ENCODE results near the gene KLRC3.
"Not testable (repeated sequence)": the region's sequence is repeated elsewhere in the genome, so short reads cannot be mapped to it uniquely, and the experiment has no call there.

KLRC3 gene

DNA sequence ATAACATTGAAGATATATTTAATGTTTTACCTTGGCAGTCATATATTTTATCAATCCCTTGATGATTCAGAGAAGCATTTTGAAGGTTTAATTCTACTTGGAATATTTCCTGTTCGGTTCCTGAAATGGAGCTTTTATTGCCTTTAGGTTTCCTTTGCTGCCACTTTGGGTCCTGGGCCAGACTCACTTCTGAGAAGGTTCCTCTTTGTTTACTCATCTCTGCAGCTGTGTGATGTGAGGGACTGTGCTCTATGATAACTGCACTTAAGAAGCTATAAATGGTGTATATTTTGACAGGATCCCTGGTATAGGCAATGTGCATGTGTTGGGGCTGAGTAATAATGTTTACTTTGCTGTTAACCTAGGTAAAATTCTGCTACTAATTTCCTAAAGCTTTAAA, at the start of gene KLRC3:
Gene KLRC3, minus strand, starts transcription at position 262 of the 400 bp plus-strand sequence. Its CDS starts 45 bp downstream, at position 217.
- not testable (repeated sequence) for DNase-seq

DNA sequence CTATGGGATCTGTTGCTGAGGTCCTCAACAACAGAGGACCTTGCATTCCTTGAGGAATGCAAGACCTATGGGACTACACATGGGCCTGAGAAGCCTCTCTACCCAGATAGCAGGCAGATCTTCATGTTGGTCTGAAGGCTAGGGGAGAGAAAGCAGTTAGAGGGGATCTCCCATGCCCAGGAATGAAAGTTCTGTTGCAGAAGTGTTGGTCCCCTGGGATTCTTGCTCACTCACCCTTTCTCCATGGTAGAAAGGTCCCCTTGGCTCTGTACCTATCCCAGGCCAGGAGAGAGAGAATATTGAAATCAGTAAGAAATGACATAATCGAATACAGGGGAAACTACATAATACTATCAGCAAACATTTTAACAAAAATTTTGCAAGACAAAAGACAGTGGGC, 49.3 kb upstream of the KLRC3 start:
- no peak for DNase-seq

DNA sequence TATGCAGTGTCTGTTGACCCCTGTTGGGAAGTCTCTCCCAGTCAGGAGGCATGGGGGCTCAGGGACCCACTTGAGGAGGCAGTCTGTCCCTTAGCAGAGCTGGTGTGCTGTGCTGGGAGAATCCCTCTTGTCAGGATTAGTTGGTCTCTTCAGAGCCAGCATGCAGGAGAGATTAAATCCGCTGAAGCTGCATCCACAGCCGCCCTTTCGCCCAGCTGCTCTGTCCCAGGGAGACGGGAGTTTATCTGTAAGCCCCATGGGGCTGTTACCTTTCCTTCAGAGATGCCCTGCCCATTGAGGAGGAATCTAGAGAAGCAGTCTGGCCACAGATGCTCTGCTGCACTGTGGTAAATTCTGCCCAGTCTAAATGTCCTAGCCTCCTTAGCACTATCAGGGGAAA, 45.9 kb upstream of the KLRC3 start:
- DNase-seq, result no peak

DNA sequence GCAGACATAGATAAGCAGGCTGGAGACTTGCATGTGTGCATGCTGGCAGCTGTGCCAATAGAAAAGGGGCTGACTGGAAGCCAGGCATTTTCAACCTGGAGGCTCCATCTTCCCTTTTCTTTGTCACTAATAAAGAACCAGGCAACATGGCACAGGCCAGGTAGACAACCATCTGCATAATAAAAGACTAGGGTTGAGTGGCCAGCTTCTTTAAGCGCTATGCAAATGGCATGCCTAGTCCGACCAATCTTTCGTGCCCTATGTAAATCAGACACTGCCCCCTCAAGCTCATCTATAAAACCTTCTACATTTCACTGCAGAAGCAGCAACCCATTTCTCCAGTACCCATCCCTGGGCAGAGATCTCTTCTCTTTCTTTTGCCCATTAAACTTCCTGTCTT, 37.4 kb upstream of the KLRC3 start:
- no peak for DNase-seq

DNA sequence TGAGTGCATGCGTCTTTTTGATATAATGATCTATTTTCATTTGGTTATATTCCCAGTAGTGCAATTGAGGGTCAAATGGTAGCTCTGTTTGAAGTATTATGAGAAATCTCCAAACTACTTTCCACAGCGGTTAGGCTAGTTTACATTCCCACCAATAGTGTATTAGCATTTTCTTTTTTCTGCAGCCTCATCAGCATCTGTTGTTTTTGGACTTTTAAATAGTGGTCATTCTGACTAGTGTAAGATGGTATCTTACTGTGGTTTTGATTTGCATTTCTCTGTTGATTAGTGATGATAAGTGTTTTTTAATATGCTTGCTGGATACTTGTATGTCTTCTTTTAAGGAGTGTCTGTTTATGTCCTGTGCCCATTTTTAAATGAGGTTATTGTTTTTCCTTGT, 36.5 kb upstream of the KLRC3 start:
- no peak for DNase-seq

DNA sequence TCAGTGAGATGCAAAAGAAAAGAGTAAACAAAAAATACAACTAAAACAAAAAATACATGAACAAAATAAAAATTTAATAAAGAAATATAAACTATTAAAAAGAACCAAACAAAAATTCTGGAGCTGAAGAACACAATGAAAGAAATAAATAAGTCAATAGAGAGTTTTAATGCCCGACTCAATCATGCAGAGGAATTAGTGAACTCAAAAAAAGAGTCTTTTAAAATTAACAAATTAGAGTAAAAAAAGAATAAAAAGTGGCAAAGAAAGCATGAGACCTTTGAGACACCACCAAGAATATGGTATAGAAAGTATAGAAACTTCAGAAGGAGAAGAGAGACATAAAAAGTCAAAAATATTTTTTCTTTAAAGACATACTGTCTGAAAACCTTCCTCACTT, 35.4 kb upstream of the KLRC3 start:
- DNase-seq, result no peak

DNA sequence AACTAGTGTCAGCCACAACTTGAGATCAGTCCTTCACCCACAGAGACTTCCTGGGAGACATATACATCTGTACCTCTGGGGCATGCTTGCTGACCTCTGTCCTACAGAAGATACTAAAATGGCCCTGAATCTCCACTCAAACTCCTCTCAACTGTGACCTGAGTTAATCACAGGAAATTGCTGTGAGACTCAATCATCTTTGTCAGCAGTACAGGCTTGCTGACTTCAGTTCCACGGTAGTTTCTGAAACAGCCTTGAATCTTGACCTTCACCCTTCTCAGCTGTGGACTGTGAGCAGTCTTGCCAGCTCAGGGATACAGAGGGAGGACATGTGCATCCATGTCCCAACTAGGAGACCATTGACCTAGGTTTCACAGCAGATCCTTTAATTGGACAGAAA, 34.1 kb upstream of the KLRC3 start:
- DNase-seq, result no peak

DNA sequence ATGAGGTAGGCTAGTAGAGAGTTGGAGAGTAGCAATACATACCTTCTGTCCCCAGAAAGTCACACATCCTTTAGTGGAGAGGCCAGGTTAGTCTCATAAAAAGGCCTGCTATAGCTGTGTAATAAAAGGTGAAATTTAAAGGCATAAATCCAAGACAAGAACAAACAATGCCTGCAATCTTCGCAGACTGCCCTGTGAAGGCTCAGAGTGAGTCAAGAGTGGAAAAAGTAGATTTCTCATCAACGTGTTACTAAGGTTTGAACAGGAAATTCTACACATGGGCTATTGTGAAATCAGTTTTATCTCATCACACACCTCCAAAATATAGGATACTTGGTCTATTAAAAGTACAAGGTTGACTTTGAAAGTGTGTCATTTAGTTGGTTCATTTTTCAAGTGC, 32.8 kb upstream of the KLRC3 start, which contains the start of gene KLRC1:
Gene KLRC1, minus strand, starts transcription at position 222 of the 400 bp plus-strand sequence. CDS start 2,221 bp downstream, outside the sequence.
- DNase-seq, result no peak

DNA sequence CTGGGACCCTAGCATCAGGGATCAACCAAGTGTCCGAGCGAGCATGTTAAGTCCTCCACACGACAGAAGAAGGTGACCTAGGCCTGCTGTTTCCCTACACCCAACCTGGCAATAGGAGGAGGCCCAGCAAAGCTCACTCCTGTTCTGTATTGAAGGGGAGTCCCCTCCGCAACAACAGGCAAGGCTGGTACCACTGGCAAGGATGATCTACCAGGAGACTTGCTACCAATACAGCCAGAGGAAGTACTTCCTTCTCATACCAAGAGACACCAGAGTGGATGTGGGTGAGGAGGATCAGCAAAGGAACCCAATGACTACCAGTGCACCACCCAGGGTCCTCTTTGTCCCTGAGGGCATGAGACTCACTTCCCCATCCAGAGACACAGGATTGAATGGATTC, 27.8 kb upstream of the KLRC3 start:
- no peak for DNase-seq

DNA sequence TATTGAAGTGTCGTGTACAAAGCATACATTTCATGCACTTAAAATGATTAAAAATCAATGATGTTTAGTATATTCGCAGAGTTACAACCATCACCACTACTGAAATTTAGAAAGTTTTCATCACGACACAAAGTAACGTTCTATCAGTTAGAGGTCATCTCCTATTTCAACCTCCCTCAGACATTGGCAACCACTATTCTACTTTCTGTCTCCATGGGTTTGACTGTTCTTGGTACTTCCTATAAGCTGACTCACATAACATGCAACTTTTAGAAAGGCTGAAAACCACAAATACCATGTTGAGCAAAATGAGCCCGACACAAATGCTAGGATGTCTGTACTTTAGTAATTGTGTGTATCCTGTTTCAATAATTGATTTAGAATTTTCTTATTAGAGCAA, 25.7 kb upstream of the KLRC3 start:
- not testable (repeated sequence) for DNase-seq

DNA sequence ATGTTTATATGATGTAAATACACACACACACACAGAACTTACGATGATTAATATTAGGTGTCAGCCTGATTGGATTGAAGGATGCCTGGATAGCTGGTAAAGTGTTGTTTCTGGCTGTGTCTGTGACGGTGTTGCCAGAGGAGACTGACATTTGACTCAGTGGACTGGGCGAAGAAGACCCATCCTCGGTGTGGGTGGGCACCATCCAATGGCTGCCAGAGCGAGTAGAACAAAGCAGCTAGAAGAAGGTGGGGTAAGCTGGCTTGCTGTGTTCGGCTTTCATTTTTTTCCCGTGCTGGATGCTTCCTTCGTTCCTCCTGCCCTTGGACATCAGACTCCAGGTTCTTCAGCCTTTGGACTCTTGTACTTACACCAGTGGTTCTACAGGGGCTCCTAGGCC, 20.7 kb upstream of the KLRC3 start:
- DNase-seq, result not testable (repeated sequence)

DNA sequence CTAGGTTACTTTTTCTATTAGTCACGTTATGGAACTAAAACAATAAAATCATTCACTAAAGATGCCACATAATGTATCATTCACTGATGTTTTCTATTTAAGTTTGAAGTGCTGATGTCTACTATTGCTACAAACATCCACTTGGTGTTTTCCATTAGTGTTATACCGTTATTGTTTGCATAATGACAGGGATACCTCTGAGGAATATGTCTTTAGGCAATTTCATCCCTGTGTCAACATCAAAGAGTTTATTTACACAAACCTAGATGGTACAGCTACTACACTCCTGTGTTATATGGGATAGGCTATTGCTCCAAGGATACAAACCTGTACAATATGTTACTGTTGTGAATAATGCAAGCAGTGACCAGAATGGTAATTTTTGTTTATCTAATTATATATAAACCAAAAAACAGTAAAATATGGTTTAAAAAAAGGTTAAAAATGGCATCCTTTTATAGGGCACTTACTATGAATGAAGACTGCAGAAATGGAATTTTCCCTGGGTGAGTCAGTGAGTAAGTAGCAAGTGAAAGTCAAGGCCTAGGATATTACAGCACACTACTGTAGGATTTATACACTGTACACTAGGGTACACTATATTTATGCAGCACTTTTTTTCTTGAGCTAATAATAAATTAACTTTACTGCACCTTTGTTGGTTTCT, 19.3 kb upstream of the KLRC3 start:
- DNase-seq, result not testable (repeated sequence)

DNA sequence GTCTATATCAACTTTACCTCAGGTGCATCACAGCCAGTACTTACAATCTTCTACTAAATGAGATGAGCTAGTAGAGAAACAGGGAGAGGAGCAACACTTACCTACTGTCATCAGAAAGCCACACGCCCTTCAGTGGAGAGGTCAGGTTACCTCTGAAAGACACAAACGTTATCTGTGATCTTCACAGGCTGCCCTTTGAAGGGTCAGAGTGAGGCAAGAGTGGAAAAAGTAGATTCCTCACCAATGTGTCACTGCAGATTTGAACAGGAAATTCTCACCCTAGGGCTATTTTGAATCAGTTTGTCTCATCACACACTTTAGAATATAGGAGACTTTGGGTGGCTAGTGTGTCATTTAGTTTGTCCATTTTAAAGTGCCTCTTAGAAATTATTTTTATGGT, 17.2 kb upstream of the KLRC3 start:
- not testable (repeated sequence) for DNase-seq

DNA sequence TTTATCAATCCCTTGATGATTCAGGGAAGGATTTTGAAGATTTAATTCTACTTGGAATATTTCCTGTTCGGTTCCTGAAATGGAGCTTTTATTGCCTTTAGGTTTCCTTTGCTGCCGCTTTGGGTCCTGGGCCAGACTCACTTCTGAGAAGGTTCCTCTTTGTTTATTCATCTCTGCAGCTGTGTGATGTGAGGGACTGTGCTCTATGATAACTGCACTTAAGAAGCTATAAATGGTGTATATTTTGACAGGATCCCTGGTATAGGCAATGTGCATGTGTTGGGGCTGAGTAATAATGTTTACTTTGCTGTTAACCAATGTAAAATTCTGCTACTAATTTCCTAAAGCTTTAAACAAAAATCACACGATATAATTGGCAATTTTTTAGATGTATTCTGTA, 15.4 kb upstream of the KLRC3 start, which contains the start of gene KLRC2:
Gene KLRC2, minus strand, starts transcription at position 195 of the 400 bp plus-strand sequence. Its CDS starts 24 bp downstream, at position 171.
- DNase-seq, result not testable (repeated sequence)

DNA sequence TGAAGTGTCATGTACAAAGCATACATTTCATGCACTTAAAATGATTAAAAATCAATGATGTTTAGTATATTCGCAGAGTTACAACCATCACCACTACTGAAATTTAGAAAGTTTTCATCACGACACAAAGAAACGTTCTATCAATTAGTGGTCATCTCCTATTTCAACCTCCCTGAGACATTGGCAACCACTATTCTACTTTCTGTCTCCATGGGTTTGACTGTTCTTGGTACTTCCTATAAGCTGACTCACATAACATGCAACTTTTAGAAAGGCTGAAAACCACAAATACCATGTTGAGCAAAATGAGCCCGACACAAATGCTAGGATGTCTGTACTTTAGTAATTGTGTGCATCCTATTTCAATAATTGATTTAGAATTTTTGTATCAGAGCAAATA, 10.2 kb upstream of the KLRC3 start:
- DNase-seq, result not testable (repeated sequence)

DNA sequence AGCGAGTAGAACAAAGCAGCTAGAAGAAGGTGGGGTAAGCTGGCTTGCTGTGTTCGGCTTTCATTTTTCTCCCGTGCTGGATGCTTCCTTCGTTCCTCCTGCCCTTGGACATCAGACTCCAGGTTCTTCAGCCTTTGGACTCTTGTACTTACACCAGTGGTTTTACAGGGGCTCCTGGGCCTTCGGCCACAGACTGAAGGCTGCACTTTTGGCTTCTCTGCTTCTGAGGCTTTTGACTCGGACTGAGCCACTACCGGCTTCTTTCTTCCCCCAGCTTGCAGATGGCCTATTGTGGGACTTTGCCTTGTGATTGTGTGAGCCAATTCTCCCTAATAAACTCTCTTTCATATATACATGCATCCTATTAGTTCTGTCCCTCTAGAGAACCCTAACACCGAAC, 5.5 kb upstream of the KLRC3 start:
- not testable (repeated sequence) for DNase-seq

DNA sequence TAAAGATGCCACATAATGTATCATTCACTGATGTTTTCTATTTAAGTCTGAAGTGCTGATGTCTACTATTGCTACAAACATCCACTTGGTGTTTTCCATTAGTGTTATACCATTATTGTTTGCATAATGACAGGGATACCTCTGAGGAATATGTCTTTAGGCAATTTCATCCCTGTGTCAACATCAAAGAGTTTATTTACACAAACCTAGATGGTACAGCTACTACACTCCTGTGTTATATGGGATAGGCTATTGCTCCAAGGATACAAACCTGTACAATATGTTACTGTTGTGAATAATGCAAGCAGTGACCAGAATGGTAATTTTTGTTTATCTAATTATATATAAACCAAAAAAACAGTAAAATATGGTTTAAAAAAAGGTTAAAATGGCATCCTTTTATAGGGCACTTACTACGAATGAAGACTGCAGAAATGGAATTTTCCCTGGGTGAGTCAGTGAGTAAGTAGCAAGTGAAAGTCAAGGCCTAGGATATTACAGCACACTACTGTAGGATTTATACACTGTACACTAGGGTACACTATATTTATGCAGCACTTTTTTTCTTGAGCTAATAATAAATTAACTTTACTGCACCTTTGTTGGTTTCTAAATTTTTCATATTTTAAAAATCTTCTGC, 4.0 kb upstream of the KLRC3 start:
- DNase-seq, result not testable (repeated sequence)

DNA sequence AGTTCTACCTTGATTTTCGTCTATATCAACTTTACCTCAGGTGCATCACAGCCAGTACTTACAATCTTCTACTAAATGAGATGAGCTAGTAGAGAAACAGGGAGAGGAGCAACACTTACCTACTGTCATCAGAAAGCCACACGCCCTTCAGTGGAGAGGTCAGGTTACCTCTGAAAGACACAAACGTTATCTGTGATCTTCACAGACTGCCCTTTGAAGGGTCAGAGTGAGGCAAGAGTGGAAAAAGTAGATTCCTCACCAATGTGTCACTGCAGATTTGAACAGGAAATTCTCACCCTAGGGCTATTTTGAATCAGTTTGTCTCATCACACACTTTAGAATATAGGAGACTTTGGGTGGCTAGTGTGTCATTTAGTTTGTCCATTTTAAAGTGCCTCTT, 1.8 kb upstream of the KLRC3 start:
- not testable (repeated sequence) for DNase-seq

DNA sequence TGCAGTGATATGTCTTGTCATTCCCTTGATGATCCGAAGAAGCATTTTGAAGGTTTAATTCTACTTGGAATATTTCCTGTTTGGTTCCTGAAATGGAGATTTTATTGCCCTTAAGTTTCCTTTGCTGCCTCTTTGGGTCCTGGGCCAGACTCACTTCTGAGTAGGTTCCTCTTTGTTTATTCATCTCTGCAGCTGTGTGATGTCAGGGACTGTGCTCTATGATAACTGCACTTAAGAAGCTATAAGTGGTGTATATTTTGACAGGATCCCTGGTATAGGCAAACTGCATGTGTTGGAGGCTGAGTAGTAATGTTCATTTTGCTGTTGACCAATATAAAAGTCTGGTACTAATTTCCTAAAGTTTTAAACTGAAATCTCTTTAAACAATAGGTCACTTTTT, 11.0 kb downstream of the KLRC3 start, which contains the start of gene KLRC4:
Gene KLRC4, minus strand, starts transcription at position 366 of the 400 bp plus-strand sequence. Its CDS starts 182 bp downstream, at position 184.
- DNase-seq, result no peak

DNA sequence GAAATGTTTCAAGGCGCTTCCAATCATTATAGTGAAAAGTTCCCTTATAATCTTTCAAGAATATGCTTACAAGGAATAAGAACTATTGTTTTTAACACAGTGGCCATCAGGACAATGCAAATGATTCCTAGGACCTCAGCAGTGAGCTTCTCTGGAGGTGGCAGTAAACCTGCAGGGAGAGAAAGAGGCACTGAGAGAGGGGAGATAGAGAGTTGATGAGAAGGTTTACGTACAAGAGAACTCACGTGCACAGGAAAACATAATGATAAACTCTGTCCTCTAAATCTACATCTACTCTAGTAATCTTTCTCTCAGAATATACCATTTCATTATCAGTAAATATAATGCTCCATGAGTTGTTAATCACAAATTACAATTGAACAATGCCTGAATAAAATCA, 11.6 kb downstream of the KLRC3 start:
- DNase-seq, result no peak

DNA sequence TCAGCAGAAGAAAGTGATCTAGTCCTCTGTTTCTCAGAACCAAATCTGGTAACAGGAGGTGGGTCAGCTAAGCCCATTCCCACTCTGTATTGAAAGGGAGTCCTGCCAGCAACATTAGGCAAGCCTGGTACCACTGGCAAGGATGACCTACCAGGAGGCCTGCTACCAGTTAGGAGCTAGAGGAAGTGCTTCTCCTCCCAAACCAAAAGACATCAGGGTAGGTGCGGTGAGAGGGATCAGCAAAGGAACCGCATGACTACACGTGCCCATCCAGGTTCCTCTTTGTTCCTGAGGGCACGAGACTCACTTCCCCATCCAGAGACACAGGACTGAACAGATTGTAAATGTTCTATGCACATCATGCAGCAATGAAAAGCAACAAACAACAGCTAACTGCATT, 13.7 kb downstream of the KLRC3 start:
- DNase-seq, result no peak

DNA sequence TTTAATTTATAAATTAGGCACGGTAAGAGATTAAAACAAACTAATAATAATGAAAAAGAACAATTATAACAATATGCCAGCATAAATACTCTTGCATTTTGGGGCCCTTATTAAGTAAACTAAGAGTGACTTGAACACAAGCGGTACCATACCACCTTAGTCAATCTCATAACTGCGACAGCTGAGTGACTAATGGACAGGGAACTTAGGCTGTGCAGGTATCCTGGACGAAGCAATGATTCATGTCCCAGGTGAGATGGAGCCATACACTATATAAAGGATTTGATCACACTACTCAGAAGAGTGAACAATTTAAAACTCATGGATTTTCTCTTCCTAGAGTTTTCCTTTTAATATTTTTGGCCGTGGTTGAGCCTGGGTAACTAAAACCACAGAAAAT, 15.1 kb downstream of the KLRC3 start:
- DNase-seq, result no peak

DNA sequence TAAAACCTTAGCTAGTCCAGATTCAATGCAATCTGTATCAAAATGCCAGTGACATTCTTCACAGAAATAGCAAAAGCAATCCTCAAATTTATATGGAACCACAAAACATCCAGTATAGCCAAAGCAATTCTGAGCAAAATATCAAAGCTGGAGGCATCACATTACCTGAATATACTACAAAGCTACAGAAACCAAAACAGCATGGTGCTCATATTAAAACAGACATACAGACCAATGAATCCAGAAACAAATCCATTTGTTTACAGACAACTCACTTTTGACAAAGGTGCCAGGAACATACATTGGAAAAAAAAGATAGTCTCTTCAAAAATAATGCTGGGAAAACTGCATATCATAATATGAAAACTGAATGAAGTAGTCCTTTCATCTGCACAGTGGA, 15.6 kb downstream of the KLRC3 start:
- DNase-seq, result no peak

DNA sequence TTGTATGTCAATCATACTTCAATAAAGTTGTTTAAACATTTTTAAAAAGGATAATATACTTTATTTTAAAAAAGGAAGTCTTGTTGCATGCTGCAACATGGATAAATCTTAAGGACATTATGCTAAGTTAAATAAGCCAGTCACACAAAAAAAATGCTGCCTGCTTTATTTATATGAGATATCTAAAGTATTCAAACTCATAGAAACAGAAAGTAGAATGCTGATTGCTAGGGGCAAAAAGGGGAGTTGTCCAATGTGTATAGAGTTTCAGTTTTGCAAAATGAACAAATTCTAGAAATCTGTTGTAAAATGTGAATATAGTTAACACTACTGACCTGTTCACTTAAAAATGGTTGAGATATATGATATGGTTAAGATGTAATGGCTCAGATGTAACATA, 19.6 kb downstream of the KLRC3 start:
- no peak for DNase-seq

Measured in activated CD4-positive, alpha-beta T cell treated with anti-CD3 and anti-CD28 coated beads for 4 hours (primary cell).